ENCODE data around the gene EIF3D. TPM values are rescaled to one million over a fixed set of nuclear protein-coding genes. Genes with fewer than 3 reads are reported as not detected.

The EIF3D gene
- total RNA-seq, 6 experiments from 2014 or later = 34.9 to 141 (median 50.1) TPM

GRCh38 chr22:36563444-36563843 is 34.5 kb upstream of the EIF3D start:
- H3K4me3 ChIP-seq = no peak overlapping the region
- no peaks in the 10 kb centered on the region for H3K9me3 ChIP-seq
- no peaks in the 10 kb centered on the region for H3K36me3 ChIP-seq
- no peaks in the 10 kb centered on the region for H3K4me1 ChIP-seq
- intact Hi-C loops (cut with DNase I) = no loop called here
- WGBS (ENCODE audit: insufficient coverage, low coverage, low lambda C conversion rate, missing lambda C conversion rate) = 31% methylated on average over 6 of the region's 12 CpGs
- ATAC-seq (no peak), DNase-seq (no peak)
- H3K27me3 ChIP-seq = peaks cover 0 to 7% of the 10 kb centered on the region in 2 donors
- no peak for TF ChIP-seq CTCF (IDR thresholded peaks at IDR 0.05)
- TF ChIP-seq POLR2A (IDR thresholded peaks at IDR 0.05) = no peak
- no peak overlapping the region for H3K27ac ChIP-seq

GRCh38 chr22:36563001-36563400 is 34.0 kb upstream of the EIF3D start:
- ATAC-seq (no peak), DNase-seq (no peak)
- no peaks in the 10 kb centered on the region for H3K36me3 ChIP-seq
- intact Hi-C loops (cut with DNase I) = no loop called here
- H3K4me3 ChIP-seq = no peak overlapping the region
- peaks cover 0 to 7% of the 10 kb centered on the region in 2 donors for H3K27me3 ChIP-seq
- no peak for TF ChIP-seq POLR2A (IDR thresholded peaks at IDR 0.05)
- no peak for TF ChIP-seq CTCF (IDR thresholded peaks at IDR 0.05)
- no peaks in the 10 kb centered on the region for H3K4me1 ChIP-seq
- WGBS (ENCODE audit: insufficient coverage, low coverage, low lambda C conversion rate, missing lambda C conversion rate) = 42% methylated on average over 3 of the region's 3 CpGs
- H3K9me3 ChIP-seq = no peaks in the 10 kb centered on the region
- H3K27ac ChIP-seq = no peak overlapping the region

- H3K27me3 ChIP-seq = peaks cover 0 to 7% of the 10 kb centered on the region in 2 donors
- H3K9me3 ChIP-seq = no peaks in the 10 kb centered on the region
- DNase-seq (no peak), ATAC-seq (no peak)
- intact Hi-C loops (cut with DNase I) = no loop called here
- WGBS (ENCODE audit: insufficient coverage, low coverage, low lambda C conversion rate, missing lambda C conversion rate) = 45% methylated on average over 6 of the region's 11 CpGs
- H3K27ac ChIP-seq = no peak overlapping the region
- no peak for TF ChIP-seq POLR2A (IDR thresholded peaks at IDR 0.05)
- no peak for TF ChIP-seq CTCF (IDR thresholded peaks at IDR 0.05)
- no peaks in the 10 kb centered on the region for H3K36me3 ChIP-seq
- no peaks in the 10 kb centered on the region for H3K4me1 ChIP-seq
- H3K4me3 ChIP-seq = no peak overlapping the region
Observed at GRCh38 chr22:36562261-36562835, 33.4 kb upstream of the EIF3D start.

GRCh38 chr22:36561291-36561811 is 32.4 kb upstream of the EIF3D start:
- intact Hi-C loops (cut with DNase I) = no loop called here
- 14% methylated on average over 5 of the region's 6 CpGs for WGBS (ENCODE audit: insufficient coverage, low coverage, low lambda C conversion rate, missing lambda C conversion rate)
- no peaks in the 10 kb centered on the region for H3K4me1 ChIP-seq

More at GRCh38 chr22:36561291-36561811, 32.4 kb upstream of the EIF3D start:
- H3K36me3 ChIP-seq = no peaks in the 10 kb centered on the region
- H3K4me3 ChIP-seq = no peak overlapping the region
- no peaks in the 10 kb centered on the region for H3K9me3 ChIP-seq
- TF ChIP-seq CTCF (IDR thresholded peaks at IDR 0.05) (no peak), POLR2A (IDR thresholded peaks at IDR 0.05) (no peak)
- DNase-seq (no peak), ATAC-seq (no peak)
- H3K27ac ChIP-seq = no peak overlapping the region
- H3K27me3 ChIP-seq = peaks cover 0 to 7% of the 10 kb centered on the region in 2 donors

All from right lobe of liver (tissue), 6 donors.